HepG2 (cell line): ENCODE measurements around the gene TTC31. TPM values are rescaled to one million over a fixed set of nuclear protein-coding genes. Genes with fewer than 3 reads are reported as not detected.

Source experiments
- BCL6 ChIP-seq: IDR thresholded peaks from 2 replicates; pipeline ENCODE4 v1.6.1; 2016; ENCODE audit warnings: missing genetic modification reagents, missing compliant biosample characterization
- BORCS8-MEF2B ChIP-seq: sonication (generic); formaldehyde crosslinking; IDR thresholded peaks from 2 replicates; pipeline ENCODE4 v1.8.0; 2022; ENCODE audit warnings: mild to moderate bottlenecking, missing genetic modification reagents
- HOXD1 ChIP-seq: sonication (generic); formaldehyde crosslinking; IDR thresholded peaks from 2 replicates; pipeline ENCODE4 v1.5.0; 2020; ENCODE audit warnings: missing genetic modification reagents
- KAT7 ChIP-seq: IDR thresholded peaks from 2 replicates; pipeline ENCODE4 v1.6.1; 2018; ENCODE audit warnings: borderline replicate concordance, missing compliant biosample characterization
- ZNF329 ChIP-seq: sonication (generic); formaldehyde crosslinking; IDR thresholded peaks from 2 replicates; pipeline ENCODE4 v1.9.0; 2021; ENCODE audit warnings: low read depth, mild to moderate bottlenecking, missing genetic modification reagents
- ZNF605 ChIP-seq: sonication (generic); formaldehyde crosslinking; IDR thresholded peaks from 2 replicates; pipeline ENCODE4 v1.8.0; 2022; ENCODE audit warnings: mild to moderate bottlenecking, missing genetic modification reagents
- ZNF672 ChIP-seq: sonication (generic); formaldehyde crosslinking; IDR thresholded peaks from 2 replicates; pipeline ENCODE4 v1.8.1; 2022; ENCODE audit warnings: missing genetic modification reagents
- ZSCAN9 ChIP-seq: IDR thresholded peaks from 2 replicates; pipeline ENCODE4 v1.6.1; 2016; ENCODE audit warnings: borderline replicate concordance
- polyA plus RNA-seq, 8 experiments: library from polyadenylated mRNA; depleted of rRNA in 3 of 8; stranded (reverse) in 7 of 8; unstranded in 1 of 8; fragments of >200 nt; fragmentation: Illumina TruSeq in 4 of 8; extraction: Trizol in 4 of 8; gene quantifications; 2 replicates each; pipeline versions ENCODE4 v1.2.1 to v1.2.3, GENCODE V29; 2011 to 2016; ENCODE audit warnings: low read depth in 4 of 8, missing spikeins in 1 of 8, mixed read lengths in 1 of 8; ENCODE audit not compliant: insufficient read depth in 1 of 8
- total RNA-seq, 5 experiments: library from RNA; depleted of rRNA; stranded (reverse); fragments of >200 nt; fragmentation: Illumina TruSeq; extraction: Trizol; gene quantifications; 2 replicates each; pipeline ENCODE4 v1.2.3, GENCODE V29; 2016; ENCODE audit warnings: low read depth in 1 of 5
- TF ChIP-seq, protein P1 (sequence below): sonication (generic); formaldehyde crosslinking; IDR thresholded peaks from 2 replicates; pipeline ENCODE4 v1.4.0; 2020; ENCODE audit warnings: missing genetic modification reagents, borderline replicate concordance
- TF ChIP-seq, protein P2 (sequence below): fragments of 450-650 bp; IDR thresholded peaks from 2 replicates; pipeline ENCODE4 v1.6.1; 2017; ENCODE audit warnings: mild to moderate bottlenecking
- TF ChIP-seq, protein P3 (sequence below): sonication (generic); formaldehyde crosslinking; IDR thresholded peaks from 2 replicates; pipeline ENCODE4 v1.4.0; 2020; ENCODE audit warnings: missing genetic modification reagents, borderline replicate concordance
- TF ChIP-seq, protein P4 (sequence below): sonication (generic); formaldehyde crosslinking; IDR thresholded peaks from 2 replicates; pipeline ENCODE4 v1.8.0; 2022; ENCODE audit warnings: mild to moderate bottlenecking, missing genetic modification reagents; ENCODE audit not compliant: insufficient replicate concordance
- TF ChIP-seq, protein P5 (sequence below): sonication (generic); formaldehyde crosslinking; IDR thresholded peaks from 2 replicates; pipeline ENCODE4 v1.5.0; 2020; ENCODE audit warnings: missing genetic modification reagents, mild to moderate bottlenecking, borderline replicate concordance
- TF ChIP-seq, protein P6 (sequence below): IDR thresholded peaks from 2 replicates; pipeline ENCODE4 v1.6.1; 2016

The TTC31 gene
- total and polyA plus RNA-seq, 2 of the 13 experiments (the other 11 are each of a cell fraction or from before 2014, with no cell fraction given): 28.3 to 39.5 TPM

DNA sequence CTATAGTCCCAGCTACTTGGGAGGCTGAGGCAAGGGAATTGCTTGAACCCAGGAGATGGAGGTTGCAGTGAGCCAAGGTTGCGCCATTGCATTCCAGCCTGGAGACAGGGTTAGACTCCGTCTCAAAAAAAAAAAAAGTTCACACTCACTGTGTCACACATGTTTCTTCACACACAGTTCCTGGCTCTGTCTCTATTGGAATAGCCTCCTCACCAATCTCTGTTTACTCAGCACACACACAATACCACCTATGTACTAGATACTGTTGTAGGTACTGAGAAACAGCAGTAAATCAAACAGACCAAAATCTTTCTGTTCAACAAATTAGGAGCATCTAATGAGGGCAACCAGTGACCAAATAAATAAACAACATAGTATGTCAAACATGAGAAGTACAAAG lies 3.3 kb downstream of the TTC31 start (continued):
- TF ChIP-seq, protein P1, sequence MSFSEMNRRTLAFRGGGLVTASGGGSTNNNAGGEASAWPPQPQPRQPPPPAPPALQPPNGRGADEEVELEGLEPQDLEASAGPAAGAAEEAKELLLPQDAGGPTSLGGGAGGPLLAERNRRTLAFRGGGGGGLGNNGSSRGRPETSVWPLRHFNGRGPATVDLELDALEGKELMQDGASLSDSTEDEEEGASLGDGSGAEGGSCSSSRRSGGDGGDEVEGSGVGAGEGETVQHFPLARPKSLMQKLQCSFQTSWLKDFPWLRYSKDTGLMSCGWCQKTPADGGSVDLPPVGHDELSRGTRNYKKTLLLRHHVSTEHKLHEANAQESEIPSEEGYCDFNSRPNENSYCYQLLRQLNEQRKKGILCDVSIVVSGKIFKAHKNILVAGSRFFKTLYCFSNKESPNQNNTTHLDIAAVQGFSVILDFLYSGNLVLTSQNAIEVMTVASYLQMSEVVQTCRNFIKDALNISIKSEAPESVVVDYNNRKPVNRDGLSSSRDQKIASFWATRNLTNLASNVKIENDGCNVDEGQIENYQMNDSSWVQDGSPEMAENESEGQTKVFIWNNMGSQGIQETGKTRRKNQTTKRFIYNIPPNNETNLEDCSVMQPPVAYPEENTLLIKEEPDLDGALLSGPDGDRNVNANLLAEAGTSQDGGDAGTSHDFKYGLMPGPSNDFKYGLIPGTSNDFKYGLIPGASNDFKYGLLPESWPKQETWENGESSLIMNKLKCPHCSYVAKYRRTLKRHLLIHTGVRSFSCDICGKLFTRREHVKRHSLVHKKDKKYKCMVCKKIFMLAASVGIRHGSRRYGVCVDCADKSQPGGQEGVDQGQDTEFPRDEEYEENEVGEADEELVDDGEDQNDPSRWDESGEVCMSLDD (CRISPR knock-in tag): no peak
- no peak for TF ChIP-seq ZNF672
- no peak for TF ChIP-seq BORCS8-MEF2B
- peak; percentile 47; the same call in 1 of the 2 replicates for TF ChIP-seq BCL6 (CRISPR knock-in tag)
- TF ChIP-seq, protein P2, sequence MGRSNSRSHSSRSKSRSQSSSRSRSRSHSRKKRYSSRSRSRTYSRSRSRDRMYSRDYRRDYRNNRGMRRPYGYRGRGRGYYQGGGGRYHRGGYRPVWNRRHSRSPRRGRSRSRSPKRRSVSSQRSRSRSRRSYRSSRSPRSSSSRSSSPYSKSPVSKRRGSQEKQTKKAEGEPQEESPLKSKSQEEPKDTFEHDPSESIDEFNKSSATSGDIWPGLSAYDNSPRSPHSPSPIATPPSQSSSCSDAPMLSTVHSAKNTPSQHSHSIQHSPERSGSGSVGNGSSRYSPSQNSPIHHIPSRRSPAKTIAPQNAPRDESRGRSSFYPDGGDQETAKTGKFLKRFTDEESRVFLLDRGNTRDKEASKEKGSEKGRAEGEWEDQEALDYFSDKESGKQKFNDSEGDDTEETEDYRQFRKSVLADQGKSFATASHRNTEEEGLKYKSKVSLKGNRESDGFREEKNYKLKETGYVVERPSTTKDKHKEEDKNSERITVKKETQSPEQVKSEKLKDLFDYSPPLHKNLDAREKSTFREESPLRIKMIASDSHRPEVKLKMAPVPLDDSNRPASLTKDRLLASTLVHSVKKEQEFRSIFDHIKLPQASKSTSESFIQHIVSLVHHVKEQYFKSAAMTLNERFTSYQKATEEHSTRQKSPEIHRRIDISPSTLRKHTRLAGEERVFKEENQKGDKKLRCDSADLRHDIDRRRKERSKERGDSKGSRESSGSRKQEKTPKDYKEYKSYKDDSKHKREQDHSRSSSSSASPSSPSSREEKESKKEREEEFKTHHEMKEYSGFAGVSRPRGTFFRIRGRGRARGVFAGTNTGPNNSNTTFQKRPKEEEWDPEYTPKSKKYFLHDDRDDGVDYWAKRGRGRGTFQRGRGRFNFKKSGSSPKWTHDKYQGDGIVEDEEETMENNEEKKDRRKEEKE: no peak
- TF ChIP-seq ZSCAN9 (CRISPR knock-in tag): no peak
- TF ChIP-seq, protein P3, sequence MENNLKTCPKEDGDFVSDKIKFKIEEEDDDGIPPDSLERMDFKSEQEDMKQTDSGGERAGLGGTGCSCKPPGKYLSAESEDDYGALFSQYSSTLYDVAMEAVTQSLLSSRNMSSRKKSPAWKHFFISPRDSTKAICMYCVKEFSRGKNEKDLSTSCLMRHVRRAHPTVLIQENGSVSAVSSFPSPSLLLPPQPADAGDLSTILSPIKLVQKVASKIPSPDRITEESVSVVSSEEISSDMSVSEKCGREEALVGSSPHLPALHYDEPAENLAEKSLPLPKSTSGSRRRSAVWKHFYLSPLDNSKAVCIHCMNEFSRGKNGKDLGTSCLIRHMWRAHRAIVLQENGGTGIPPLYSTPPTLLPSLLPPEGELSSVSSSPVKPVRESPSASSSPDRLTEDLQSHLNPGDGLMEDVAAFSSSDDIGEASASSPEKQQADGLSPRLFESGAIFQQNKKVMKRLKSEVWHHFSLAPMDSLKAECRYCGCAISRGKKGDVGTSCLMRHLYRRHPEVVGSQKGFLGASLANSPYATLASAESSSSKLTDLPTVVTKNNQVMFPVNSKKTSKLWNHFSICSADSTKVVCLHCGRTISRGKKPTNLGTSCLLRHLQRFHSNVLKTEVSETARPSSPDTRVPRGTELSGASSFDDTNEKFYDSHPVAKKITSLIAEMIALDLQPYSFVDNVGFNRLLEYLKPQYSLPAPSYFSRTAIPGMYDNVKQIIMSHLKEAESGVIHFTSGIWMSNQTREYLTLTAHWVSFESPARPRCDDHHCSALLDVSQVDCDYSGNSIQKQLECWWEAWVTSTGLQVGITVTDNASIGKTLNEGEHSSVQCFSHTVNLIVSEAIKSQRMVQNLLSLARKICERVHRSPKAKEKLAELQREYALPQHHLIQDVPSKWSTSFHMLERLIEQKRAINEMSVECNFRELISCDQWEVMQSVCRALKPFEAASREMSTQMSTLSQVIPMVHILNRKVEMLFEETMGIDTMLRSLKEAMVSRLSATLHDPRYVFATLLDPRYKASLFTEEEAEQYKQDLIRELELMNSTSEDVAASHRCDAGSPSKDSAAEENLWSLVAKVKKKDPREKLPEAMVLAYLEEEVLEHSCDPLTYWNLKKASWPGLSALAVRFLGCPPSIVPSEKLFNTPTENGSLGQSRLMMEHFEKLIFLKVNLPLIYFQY (CRISPR knock-in tag): no peak
- TF ChIP-seq, protein P4, sequence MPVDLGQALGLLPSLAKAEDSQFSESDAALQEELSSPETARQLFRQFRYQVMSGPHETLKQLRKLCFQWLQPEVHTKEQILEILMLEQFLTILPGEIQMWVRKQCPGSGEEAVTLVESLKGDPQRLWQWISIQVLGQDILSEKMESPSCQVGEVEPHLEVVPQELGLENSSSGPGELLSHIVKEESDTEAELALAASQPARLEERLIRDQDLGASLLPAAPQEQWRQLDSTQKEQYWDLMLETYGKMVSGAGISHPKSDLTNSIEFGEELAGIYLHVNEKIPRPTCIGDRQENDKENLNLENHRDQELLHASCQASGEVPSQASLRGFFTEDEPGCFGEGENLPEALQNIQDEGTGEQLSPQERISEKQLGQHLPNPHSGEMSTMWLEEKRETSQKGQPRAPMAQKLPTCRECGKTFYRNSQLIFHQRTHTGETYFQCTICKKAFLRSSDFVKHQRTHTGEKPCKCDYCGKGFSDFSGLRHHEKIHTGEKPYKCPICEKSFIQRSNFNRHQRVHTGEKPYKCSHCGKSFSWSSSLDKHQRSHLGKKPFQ (CRISPR knock-in tag): no peak
- TF ChIP-seq ZNF605 (CRISPR knock-in tag): no peak
- TF ChIP-seq, protein P5, sequence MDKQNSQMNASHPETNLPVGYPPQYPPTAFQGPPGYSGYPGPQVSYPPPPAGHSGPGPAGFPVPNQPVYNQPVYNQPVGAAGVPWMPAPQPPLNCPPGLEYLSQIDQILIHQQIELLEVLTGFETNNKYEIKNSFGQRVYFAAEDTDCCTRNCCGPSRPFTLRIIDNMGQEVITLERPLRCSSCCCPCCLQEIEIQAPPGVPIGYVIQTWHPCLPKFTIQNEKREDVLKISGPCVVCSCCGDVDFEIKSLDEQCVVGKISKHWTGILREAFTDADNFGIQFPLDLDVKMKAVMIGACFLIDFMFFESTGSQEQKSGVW: no peak
- TF ChIP-seq HOXD1 (CRISPR knock-in tag): no peak
- TF ChIP-seq, protein P6, sequence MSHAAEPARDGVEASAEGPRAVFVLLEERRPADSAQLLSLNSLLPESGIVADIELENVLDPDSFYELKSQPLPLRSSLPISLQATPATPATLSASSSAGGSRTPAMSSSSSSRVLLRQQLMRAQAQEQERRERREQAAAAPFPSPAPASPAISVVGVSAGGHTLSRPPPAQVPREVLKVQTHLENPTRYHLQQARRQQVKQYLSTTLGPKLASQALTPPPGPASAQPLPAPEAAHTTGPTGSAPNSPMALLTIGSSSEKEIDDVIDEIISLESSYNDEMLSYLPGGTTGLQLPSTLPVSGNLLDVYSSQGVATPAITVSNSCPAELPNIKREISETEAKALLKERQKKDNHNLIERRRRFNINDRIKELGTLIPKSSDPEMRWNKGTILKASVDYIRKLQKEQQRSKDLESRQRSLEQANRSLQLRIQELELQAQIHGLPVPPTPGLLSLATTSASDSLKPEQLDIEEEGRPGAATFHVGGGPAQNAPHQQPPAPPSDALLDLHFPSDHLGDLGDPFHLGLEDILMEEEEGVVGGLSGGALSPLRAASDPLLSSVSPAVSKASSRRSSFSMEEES (CRISPR knock-in tag): 0 out of 2 replicates have a peak, but pooled peaks have one; percentile 15
- TF ChIP-seq ZNF329: no peak
- no peak for TF ChIP-seq KAT7
- TF ChIP-seq, all 625 proteins: peak for 56
